ENCODE data around the gene CHMP2A.

DNA sequence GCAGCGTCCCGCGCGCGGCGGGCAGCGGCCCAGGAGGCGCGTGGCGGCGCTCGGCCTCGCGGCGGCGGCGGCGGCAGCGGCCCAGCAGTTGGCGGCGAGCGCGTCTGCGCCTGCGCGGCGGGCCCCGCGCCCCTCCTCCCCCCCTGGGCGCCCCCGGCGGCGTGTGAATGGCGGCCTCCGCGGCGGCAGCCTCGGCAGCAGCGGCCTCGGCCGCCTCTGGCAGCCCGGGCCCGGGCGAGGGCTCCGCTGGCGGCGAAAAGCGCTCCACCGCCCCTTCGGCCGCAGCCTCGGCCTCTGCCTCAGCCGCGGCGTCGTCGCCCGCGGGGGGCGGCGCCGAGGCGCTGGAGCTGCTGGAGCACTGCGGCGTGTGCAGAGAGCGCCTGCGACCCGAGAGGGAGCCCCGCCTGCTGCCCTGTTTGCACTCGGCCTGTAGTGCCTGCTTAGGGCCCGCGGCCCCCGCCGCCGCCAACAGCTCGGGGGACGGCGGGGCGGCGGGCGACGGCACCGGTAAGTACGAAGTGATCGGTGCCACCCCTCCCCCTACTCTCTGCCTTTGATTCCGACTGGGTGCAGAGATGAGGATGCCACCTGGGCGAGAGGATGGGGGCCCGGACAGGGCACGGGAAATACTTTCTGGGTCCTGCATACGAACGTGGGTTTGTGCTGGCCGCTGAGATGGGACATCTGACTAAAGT lies 10.2 kb downstream of the CHMP2A start:
- TF ChIP-seq YY1 (IDR thresholded peaks at IDR 0.05; ENCODE audit: insufficient read depth, insufficient read length) = no peak
- TF ChIP-seq SUZ12 (IDR thresholded peaks at IDR 0.05; ENCODE audit: extremely low read depth, insufficient read depth, insufficient read length) = no peak
- TF ChIP-seq ZNF274 (IDR thresholded peaks at IDR 0.05; ENCODE audit: low read depth, low read length) = no peak
